Measurements from ENCODE around the gene PNPLA2.

The PNPLA2 gene

DNA sequence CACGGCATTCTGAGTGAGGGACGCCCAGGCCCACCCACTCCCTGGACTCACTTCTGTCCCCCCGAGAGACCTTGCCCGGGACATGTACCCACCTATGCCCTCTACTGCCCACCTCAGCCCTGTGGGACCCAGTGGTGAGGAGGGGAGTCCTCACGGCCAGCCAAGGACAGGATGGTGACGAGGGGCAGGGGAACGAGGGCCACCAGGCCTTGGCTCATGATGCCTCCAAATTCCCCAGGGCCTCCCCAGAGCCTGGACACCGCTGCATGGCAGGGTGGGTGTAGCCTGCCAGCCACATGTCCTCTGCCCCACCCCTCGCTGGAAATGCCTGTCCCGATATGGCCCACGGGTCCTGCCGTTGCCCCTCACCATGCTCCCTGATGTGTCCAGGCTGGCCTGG lies 50.1 kb downstream of the PNPLA2 start:
- DNase-seq (ENCODE audit: low spot score): no peak
- TF ChIP-seq, protein P1, sequence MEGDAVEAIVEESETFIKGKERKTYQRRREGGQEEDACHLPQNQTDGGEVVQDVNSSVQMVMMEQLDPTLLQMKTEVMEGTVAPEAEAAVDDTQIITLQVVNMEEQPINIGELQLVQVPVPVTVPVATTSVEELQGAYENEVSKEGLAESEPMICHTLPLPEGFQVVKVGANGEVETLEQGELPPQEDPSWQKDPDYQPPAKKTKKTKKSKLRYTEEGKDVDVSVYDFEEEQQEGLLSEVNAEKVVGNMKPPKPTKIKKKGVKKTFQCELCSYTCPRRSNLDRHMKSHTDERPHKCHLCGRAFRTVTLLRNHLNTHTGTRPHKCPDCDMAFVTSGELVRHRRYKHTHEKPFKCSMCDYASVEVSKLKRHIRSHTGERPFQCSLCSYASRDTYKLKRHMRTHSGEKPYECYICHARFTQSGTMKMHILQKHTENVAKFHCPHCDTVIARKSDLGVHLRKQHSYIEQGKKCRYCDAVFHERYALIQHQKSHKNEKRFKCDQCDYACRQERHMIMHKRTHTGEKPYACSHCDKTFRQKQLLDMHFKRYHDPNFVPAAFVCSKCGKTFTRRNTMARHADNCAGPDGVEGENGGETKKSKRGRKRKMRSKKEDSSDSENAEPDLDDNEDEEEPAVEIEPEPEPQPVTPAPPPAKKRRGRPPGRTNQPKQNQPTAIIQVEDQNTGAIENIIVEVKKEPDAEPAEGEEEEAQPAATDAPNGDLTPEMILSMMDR (IDR thresholded peaks at IDR 0.05; ENCODE audit: extremely low read depth, missing control alignments): no peak

DNA sequence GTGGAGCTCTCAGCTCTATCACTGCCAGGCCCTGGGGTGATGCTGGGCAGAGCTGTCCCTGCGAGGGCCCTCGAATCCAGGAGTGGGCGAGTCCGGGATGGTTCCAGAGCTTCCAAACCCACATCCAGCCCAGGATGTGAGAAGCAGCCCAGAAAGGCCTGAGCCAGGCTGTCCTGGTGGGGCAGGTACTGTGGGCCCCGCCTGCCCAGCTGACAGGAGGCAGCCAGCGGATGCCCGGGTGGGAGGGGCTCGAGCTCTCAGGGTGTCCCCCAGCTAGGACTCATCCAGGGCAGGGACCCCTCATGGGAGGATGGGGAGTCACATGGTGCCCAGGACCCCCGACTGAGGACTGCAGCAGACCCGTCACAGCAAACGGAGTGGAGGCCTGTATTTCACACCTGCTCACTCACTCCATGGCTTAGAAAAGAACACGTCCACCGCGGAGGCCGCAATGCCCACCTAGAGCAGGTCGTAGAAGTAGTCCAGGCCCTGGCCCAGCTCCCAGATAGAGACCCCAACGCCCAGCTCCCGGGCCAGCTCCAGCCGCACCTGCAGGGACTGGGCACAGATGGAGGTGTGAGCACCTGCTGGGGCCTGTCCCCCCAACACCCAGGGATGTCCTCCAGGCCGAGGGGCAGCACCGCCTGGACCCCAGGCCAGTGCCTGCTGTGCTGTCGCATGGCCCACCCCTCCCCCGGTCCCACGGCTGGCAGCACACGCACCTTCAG lies 50.8 kb downstream of the PNPLA2 start:
- DNase-seq (ENCODE audit: low spot score): no peak

DNA sequence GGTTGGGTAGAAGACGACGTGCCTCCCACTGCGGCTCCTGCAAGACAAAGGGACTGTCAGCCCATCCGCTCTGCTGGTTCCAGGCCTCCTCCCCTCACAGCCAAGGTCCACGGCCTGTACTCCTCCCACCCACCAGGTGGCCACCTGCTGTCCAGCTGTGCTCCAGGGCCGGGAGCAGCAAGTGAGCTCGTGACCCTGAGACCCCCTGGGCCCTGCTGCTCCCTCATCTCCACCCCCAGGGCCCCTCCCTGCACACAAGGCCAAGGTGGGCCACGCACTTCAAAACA lies 51.4 kb downstream of the PNPLA2 start:
- DNase-seq (ENCODE audit: low spot score): no peak
- TF ChIP-seq, protein P1 (IDR thresholded peaks at IDR 0.05; ENCODE audit: extremely low read depth, missing control alignments): no peak

More for the DNA sequence above, 50.8 kb downstream of the PNPLA2 start:
- TF ChIP-seq, protein P1 (IDR thresholded peaks at IDR 0.05; ENCODE audit: extremely low read depth, missing control alignments): no peak

DNA sequence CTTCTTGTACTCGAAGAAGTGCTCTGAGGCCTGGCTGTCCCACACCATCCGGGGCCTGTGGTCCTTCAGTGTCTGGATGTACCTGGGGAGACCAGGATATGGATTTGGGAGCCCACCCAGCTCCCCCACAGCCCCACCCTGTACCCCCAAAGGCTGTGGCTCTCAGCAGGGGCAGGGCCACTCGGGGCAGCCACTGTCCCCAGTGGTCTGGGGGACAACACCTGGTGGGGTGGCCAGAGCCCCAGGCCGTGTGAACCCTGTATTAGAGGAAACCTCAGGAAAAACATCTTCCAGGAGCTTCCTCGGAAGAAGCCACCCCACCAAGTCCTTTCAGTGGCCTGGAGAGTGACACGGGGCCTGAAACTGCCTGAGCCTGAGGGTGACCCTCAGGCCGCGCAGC lies 51.7 kb downstream of the PNPLA2 start:
- TF ChIP-seq, protein P1 (IDR thresholded peaks at IDR 0.05; ENCODE audit: extremely low read depth, missing control alignments): no peak
- DNase-seq (ENCODE audit: low spot score): no peak

DNA sequence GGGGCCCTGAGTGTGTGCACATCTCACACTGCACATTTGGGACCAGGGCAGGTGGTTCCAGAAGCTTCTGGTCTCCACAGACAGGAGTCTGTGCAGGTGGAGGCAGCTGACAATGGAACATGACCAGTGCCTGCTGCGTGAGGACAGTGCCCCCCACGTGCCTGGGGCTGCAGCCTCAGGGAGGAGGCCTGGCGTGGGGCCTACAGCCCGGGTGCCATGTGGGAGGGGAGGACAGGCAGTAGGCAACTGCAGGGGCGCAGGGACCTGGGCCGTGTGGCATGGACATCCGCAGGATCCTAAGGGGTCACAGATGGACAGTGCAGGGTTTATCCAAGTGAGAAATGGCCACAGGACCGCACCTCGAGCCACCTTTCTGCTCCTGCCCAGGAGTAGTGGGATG lies 52.8 kb downstream of the PNPLA2 start:
- TF ChIP-seq, protein P1 (IDR thresholded peaks at IDR 0.05; ENCODE audit: extremely low read depth, missing control alignments): no peak
- DNase-seq (ENCODE audit: low spot score): no peak

DNA sequence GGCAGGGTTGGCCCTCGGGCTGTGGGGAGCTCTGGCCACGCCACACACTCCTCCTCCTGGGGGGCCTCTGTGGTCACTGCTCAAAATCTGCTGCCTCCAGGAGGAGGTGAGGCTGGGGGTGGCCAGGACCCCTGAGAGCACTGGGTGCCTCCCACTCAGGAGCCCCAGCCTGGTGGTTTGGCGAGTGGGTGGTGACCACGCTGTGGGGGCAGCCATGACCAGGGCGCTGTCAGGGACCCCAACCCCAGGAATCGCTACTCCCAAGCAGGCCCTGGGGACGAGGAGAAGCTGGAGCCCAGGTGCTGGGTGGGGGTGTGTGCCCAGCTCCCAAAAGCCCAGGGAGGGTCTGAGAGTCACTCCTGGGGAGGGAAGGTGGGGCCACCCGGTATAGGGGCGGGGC lies 54.1 kb downstream of the PNPLA2 start:
- no peak for DNase-seq (ENCODE audit: low spot score)

DNA sequence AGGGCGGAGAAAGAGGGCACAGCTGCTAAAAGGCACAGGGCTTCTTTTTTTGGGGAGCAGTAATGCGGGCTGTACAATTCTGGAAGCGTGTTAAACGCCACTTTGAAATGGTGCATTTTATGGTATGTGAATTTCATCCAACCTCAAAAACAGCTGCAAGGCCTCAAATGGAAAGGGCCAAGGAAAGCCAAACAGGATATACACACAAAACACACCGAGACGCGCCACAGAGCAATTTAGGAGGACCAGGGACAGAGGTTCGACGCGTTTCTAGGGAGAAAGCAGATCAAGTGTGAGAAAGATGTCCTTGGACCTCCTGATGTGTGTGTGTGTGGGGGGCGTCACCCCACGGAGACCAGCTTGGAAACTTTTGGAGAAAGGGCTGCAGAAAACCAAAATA lies 55.0 kb downstream of the PNPLA2 start:
- DNase-seq (ENCODE audit: low spot score): no peak
- TF ChIP-seq, protein P1 (IDR thresholded peaks at IDR 0.05; ENCODE audit: extremely low read depth, missing control alignments): no peak

More for the DNA sequence above, 54.1 kb downstream of the PNPLA2 start:
- TF ChIP-seq, protein P1 (IDR thresholded peaks at IDR 0.05; ENCODE audit: extremely low read depth, missing control alignments): no peak
